HG03378 (cell line): Measurements from ENCODE around the gene KLC1.

ENCODE experiments used
- ATAC-seq: cut with Tn5 transposase; IDR thresholded peaks from one replicate; pipeline ENCODE4 v1.9.1; 2021; ENCODE audit warnings: mild to moderate bottlenecking, moderate library complexity; ENCODE audit not compliant: unreplicated experiment

Gene KLC1

DNA sequence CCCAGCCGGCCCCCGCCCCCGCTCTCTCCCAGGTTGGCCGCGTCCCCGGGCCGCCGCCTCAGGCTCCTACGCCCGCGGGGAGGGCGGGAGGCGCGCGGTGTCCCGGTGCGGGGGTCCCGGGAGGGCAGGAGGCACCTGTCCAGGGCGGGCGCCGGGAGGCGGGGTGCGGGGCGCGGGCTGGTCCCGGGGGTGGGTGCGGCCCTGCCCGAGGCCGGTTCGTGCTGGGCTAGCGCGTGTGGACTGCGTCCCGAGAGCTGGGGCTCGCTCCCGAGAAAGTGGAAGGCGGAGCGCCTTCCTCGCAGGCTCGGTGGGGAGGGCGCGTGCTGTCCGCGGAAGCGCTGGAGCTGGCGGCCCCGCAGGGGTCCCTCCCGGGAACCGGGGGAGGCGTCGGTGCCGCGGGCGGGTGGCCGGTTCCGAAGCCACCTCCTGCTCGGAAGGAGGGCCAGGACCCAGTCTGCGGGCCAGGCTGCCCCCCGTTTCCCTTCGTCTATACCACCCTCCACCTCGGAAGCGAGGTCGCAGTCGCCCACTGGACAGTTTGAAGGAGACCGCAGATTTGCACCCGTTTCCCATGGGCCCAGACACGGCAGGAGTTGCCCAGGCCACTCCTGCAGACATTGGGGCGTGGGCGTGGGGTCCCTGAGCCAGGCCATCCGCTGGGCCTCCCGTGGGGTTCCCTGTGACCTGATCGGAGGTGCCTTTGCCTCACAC is 87.2 kb downstream of the KLC1 start:
- no peak for ATAC-seq

DNA sequence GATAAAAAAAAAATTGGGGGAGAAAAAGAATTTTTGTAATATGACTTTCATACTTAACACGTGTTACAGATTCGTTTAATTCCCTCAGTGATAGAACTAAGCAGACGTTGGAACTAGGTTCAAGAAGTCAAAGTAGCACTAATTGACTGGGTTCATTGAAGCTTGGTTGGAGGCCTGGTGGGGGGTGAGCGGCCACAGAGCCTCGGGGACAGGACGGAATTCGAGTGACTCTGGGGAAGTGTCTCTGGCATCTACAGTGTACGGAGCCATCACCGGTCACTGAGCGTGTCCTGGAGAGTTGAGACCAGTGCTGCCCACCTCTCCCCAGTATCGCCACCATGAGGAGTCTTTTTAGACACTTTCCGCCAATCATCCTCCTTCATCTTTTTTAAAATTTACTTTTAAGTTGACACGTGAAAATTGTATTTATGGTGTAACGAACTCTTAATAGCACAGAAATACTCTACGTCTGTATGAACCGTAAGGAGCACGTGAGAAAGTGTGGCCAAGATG is 87.9 kb downstream of the KLC1 start:
- ATAC-seq, result no peak

DNA sequence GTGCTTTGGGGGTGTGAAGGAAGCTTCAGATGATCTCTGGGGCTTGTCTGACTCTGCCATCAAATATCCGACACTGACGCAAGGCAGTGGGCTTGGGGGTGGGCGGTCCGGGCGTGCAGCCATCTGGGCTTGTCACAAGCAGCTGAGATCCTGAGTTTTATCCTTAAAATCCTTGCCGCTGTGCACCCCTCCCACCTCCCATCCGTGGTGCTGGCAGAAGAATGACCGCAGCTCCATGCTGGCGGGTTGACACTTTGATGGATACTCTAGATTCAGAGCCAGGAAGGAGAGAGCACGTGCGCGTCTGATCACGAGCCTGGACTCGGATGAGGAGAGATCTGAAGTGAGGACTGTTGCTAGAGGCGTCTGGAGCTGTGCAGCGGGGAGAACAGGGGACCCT is 89.6 kb downstream of the KLC1 start:
- no peak for ATAC-seq

DNA sequence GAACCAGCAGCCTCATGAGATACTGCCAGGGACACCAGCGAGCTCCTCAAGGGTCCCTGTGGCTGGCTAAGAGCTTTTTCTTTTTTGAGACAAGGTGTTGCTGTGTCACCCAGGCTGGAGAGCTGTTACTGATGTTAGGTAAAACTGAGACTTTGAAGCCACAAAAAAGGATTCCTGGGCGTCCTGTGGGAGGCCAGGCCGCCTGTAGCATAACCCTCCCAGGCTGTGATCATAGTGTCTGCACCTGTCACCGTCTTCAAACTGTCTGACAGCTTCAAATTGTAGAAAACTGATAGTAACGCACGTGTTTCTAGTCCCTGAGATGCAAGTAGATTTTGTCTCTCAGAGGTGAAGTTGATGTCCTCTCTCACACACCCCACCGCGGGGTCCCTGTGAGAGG is 90.7 kb downstream of the KLC1 start:
- ATAC-seq, result no peak

DNA sequence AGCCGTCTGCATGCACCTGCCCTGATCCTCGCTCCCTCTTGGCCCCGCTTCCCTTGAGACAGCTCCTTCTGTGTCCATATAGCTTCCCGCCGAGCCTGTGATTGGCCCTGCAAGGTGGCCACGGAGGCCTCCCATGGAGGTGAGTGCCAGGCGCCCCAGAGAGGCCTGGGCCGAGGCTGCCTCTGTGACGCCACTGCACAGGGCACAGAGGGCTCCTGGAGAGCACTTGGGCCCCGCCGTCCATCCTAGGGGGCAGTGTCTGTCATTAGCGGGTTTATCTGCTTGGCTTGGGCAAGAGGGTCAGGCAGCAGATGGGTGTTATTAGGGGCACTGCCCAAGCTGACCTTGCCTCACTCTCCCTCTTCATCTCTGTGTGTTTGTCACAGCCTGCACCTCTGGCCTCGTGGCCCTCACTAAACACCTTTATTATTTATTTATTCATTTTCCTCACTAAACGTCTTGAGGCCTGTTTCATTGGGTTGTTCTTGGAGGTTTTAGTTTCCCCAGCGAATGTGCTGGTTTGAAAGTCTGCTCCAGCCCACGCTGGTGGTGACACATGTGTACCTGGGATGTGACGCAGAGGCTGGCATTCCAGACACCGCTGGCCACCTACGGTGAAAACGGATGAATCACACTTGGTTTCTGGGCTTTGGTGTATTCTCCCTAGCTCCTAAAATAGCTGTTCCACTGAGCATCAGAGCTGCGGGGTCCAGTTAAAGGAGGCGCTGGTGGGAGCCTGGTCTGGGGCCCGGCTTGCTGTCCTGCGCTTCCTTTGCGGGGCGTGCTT is 92.5 kb downstream of the KLC1 start:
- no peak for ATAC-seq

DNA sequence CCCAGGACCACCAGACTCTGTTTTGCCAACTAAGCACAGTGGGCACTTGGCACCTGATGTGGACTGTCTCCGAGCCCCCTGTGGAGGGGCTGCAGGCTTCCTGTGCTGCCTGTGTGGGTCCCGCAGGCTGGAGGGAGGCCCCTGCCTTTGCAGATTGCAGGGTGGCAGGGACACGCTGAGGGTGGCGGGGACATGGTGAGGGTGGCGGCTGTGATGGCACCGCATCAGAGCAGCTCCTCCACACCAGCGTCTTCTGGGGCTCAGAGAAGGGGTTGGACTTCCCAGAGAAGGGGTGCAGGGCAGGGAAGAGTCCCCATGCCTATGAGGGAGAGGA is 94.7 kb downstream of the KLC1 start:
- no peak for ATAC-seq

DNA sequence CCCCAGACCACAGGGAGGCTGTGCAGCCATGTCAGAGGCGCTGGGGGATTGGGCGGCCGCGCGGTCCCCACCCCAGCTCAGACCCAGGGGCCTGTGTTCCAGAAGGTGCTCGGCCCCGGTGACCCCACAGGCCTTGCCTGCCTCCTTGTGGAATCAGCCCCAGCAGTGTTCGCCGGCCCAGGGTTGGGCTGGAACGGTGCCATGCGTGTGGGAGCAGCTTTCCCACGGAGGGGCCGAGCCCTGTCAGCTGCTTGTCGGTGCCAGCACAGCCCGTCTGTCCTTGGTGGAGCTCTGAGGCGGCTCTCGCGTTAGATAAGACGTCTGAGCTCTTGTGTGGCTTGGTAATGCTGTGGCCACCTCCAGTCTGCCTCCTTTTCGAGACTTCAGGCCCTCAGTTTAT is 95.1 kb downstream of the KLC1 start:
- ATAC-seq, result no peak

DNA sequence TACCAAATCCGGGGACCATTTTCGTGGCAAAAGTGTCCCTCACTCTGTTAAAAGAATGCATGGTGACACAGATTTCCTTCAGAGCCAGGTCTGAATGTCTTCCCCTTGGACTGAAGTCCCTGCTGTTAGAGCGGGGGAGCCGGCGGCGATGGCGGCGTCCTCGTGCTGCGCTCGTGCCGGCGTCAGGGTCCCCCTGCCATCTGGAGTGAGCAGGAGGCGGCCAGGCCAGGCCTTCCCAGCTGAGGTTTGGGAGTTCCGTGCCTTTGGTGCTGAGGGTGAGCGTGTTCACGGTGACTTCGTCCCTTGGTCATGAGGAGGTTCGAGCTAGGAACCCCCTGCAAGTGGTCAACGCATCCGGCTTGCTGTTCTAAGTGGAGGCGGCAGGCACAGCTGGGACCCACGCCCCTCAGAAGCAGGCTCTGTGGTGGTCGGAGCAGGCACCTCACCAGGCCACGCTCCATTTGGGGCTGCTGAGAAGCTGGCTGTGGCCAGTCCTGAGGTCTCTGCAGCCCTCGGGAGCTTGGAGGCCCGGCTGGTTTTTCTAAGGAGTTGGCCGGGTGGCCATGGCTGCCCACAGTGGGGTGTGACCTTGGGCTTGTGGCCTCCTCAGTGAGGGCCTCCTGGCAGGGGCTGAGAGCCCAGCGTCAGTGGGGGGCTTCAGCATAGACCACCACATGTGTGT is 96.1 kb downstream of the KLC1 start:
- no peak for ATAC-seq

DNA sequence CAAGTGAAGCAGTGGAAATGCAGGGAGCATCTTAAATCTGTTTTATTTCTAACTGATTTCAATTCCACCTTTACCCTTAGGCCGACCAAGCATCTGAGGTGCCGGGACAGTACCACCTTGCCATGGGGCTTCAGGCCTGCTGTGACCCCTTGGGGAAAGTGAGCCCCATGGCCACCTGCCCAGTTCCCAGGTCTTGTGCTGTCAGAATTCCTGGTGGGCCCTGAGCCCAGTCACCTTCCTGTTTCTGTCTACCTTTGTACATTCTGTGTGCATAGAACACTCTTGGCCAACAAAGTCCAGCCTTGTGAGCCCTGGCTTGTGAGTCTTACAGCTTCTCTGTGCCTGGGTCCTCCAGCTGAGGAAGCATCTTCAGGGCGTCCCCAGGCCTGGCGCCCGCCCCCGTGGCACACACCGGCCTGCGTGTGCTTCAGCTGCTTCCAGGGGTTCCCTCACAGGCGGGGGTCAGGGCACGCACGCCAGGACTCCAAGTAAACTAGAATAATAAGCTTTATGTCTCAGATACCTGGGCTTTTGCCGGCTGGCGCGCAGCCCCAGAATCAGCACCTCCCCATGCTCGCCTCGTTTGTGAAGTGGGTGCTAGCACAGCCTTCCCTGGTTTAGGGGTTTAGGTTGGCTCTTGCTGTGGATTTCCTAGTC is 96.9 kb downstream of the KLC1 start:
- no peak for ATAC-seq

DNA sequence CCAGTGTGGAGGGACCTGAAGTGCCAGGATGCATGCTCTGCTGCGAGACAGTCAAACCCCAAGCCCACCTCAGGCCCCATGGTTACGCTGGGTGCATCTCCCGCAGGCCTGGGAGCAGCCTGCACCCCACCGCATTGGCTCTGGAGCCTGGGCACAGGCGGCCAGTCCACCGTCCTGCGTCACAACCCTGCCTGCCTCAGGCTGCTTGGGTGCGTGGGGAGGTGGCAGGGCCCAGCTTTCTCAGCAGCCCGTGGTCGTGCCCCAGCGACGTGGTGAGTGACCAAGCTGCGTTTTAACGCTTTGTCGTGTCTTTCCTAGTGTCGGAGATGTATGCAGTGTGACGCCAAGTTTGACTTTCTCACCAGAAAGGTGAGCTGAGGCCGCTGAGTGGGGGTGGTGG is 97.5 kb downstream of the KLC1 start:
- ATAC-seq, result no peak

DNA sequence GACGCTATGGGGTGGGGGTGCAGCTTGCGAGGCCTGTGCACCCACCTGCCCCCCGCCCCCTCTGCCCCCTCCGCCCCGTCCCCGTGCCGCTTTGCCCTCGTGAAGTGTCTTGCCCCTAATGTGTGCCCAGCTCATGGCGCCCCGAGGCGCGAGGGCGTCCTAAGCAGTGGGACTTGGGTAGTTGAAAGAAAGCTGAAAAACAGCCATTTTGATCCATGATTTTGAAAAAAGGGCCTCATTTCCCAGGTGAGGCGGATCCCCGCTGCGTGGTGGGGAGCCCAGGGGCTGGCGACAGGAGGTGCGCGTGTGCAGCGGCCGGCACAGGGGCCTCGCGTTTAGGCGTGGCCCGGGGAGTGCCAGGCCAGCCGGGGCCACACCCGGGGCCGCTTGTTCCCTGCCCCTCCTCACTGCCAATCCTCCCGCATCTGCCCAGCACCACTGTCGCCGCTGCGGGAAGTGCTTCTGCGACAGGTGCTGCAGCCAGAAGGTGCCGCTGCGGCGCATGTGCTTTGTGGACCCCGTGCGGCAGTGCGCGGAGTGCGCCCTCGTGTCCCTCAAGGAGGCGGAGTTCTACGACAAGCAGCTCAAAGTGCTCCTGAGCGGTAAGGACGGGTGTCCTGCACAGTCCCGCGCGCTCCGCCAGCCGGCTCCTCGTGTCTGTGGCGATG is 98.4 kb downstream of the KLC1 start:
- ATAC-seq, result no peak

DNA sequence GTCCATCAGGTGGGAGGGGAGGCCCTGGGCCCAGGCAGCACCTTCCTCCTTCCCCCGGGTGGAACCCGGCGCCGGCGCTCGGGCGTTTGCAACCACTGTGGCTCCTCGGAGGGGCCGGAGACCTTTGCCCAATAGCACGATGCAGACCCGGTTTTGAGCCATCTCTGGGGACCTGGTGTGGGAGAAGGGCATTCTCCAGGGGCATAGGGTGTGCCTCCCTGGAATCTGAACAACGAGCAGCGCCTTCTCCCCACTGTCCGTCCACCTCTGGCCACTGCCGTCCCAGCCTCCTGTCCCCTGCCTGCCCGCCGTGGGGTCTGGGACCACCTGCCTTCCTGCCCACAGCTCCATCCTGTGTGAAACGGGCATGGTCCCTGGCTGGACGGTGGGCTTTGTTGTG is 99.1 kb downstream of the KLC1 start:
- no peak for ATAC-seq

DNA sequence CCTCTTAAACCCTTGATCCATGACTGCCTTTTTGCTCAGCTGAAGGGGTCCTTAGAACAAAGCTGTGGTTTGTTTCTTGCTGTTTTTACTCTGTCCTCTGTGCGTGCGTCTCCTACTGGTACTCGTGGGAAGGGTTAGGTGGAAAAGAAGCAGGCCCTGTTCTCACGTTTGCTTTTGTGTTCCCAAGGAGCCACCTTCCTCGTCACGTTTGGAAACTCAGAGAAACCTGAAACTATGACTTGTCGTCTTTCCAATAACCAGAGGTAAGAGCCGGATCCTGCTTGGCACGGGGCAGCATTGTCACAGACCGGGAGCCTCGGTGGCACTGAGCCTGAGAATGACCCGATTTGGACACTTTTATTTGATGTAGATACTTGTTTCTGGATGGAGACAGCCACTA is 99.7 kb downstream of the KLC1 start:
- no peak for ATAC-seq

DNA sequence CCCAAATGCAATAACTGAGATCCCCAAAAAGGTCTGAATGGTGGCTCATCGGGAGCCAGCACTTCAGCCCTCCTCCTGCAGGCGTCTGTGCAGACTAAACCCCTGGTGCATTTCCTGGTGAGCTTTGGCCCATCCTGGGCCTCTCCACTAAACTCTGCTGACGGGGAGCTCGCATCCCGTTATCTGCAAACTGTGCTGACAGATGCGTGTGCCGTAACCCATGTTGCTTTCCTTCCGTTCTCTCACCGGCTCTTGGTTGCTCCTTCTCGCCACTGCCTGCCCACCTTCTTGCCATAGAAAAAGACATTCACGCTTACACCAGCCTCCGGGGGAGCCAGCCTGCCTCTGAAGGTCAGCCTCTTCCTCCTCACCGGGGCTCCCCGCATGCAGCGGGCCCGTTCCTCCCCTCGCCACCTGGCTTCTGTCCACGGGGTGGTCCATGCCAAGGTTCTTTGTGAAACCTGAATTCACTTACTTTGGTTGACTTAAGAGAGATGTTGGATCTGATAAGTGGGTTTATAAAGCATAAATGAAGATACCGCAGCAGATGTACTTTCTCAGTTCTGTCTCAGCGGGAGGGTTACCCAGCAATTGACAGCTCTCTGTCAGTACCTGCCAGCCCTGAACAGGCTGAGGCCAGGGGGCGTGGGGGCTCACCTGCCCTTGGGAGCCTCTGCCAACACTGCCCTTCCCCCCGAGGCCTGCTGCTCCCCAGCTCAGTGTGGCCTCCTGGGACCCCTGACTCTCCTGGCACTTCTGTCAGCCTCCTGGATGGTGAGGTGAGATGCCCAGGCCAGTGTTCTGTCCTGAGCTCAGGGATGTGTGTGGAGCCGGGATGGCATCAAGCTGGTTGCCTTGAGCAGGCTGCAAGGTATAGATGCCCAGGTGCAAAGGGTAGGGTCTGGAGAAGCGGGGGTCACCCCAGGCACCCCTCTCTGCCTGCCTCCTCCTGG is 100.8 kb downstream of the KLC1 start:
- ATAC-seq, result no peak

DNA sequence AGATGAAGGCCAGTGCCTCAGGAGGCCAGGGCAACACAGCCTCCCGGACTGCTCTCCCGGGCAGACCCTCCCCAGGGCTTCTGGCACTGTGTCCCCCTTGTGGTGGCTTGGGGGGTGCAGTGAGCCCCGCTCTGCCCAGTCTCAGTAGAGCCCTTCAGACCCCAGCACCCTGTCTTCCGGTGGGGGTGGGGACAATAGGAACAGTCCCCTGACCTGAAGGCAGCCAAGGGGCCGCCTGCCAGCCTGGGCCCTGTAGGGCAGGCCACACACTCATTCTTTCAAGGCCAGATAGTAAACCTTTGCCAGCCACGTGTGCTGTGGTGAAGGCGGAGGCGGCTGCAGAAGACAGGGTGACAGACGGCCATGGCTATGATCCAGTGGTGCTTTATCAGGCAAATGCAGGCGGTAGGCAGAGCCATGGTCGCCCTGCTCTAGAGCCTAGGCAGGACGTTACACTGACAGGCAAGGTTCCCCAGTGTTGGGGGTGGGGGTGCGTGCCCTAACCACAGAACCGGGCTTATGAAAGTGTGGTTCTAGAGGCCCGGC is 101.6 kb downstream of the KLC1 start:
- no peak for ATAC-seq

DNA sequence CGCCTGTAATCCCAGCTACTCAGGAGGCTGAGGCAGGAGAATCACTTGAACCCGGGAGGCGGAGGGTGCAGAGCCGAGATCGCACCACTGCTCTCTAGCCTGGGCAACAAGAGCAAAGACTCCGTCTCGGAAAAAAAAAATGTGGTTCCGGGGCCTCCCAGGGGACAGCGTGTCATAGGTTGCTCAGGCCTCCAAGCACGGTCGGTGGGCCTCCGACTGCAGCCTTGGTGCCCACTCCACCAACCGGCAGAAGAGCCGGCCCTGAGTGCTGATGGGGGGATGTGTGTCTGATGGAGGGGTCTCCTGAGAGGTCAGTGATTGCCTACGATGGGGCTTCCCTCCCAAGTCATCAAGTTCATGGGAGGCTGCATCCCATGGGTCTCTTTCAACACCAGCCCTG is 102.5 kb downstream of the KLC1 start:
- no peak for ATAC-seq

DNA sequence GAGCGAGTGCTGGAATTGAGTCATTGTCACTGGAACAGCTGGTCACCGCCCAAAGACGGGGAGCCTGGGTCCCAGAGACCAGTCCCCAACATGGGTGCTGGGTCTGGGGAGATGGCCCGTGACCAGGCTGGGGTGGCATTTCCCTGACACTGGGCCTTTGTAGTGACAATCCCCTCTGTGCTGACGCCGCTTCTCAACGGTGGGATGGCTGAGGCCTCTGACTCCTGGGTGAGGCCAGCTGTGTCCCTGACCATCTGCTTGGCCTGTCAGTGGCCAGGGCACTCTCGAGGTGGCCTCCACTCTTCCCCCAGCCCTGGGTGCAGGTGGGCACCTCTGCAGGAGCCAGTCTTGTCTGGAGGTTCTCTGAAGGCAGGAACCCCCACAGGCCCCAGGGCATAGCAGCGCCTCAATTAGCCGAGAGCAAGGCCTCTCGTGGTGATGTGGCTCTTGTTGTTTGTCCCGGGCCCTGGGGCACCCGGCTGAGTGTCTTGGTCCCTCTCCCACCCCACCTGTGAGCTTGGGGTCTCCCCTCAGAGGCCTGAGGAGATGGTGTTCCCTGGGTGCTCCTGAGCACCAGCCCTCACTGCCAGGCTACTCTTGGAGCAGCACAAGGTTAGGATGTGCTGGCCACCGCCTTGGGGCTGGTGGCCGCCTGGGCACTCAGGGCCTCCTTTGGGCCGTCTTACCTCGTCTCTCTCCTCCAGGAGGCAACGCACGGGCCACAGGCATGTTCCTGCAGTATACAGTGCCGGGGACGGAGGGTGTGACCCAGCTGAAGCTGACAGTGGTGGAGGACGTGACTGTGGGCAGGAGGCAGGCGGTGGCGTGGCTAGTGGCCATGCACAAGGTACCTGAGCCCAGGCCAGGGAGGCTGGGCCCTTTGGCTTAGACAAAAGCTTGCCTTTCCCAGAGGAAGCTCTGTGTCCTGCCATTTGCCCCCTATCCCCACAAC is 103.2 kb downstream of the KLC1 start:
- ATAC-seq, result no peak

DNA sequence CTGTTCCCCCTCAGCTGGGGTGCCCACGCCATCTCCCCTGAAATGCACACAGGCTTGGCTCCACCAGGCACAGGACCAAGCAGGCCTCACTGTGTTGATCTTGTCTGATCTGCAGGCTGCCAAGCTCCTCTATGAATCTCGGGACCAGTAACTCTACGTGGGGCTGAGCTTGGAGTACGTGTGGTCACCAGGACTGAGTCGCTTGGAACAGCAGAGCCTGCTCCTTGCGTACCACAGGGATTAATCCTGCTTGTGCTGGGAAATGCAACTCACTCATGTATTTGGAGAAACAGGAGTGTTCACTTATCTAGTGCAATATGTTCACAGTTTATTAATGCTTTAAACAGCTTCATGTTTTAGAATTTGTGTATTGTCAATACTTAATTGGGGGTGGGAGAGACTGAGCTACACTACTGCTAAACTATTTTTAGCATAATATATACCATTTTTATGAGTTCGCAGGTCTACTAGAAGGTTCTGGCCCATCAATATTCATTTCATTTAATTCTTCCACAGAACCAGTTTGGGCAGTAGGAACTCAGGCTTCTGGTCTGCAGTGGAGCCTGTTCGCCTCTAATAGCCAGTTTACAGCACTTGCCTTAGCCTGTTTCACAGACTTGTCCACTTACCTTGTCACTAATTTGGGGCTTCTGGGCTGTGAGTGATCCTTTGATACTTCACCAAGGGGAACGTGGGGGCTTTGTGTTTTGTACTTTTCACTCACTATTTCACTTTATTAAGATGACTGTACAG is 104.0 kb downstream of the KLC1 start:
- ATAC-seq, result no peak
